ENCODE results near the gene MYL1.

Gene MYL1

GRCh38 chr2:210268281-210268680 lies 46.7 kb downstream of the MYL1 start:
- DNase-seq = no peak
- intact Hi-C loops (cut with DNase I) = no loop called here

- no peak for DNase-seq
- intact Hi-C loops (cut with DNase I) = no loop called here
Measured at GRCh38 chr2:210267698-210268097, 47.3 kb downstream of the MYL1 start.

GRCh38 chr2:210264282-210264681 lies 50.7 kb downstream of the MYL1 start:
- intact Hi-C loops (cut with DNase I) = no loop called here
- DNase-seq = no peak

GRCh38 chr2:210263841-210264240 lies 51.1 kb downstream of the MYL1 start:
- DNase-seq = no peak
- intact Hi-C loops (cut with DNase I) = no loop called here

GRCh38 chr2:210262036-210262435 lies 52.9 kb downstream of the MYL1 start:
- intact Hi-C loops (cut with DNase I) = no loop called here
- DNase-seq = no peak

GRCh38 chr2:210259687-210260086 lies 55.3 kb downstream of the MYL1 start:
- DNase-seq = no peak
- intact Hi-C loops (cut with DNase I) = no loop called here

- intact Hi-C loops (cut with DNase I) = no loop called here
- DNase-seq = no peak
Measured at GRCh38 chr2:210252699-210253606, 62.0 kb downstream of the MYL1 start.

GRCh38 chr2:210250622-210251021 lies 64.4 kb downstream of the MYL1 start:
- no peak for DNase-seq
- intact Hi-C loops (cut with DNase I) = no loop called here
